ENCODE data around the gene PCGF3.

Gene PCGF3

GRCh38 chr4:684623-685327 lies 20.9 kb upstream of the PCGF3 start:
- ATAC-seq = no peak
- TF ChIP-seq GLIS3 (CRISPR knock-in tag; IDR thresholded peaks at IDR 0.05) (no peak), ZFP3 (CRISPR knock-in tag; IDR thresholded peaks at IDR 0.05) (no peak), ZNF8 (CRISPR knock-in tag; IDR thresholded peaks at IDR 0.05) (no peak), ZC3H10 (CRISPR knock-in tag; IDR thresholded peaks at IDR 0.05) (no peak), TOX (CRISPR knock-in tag; IDR thresholded peaks at IDR 0.05; ENCODE audit: borderline replicate concordance) (no peak), RARB (CRISPR knock-in tag; IDR thresholded peaks at IDR 0.05) (no peak), CSDC2 (CRISPR knock-in tag; IDR thresholded peaks at IDR 0.05) (no peak), OSR1 (CRISPR knock-in tag; IDR thresholded peaks at IDR 0.05) (no peak), ISL1 (CRISPR knock-in tag; IDR thresholded peaks at IDR 0.05) (no peak)
- TF ChIP-seq, protein P1, sequence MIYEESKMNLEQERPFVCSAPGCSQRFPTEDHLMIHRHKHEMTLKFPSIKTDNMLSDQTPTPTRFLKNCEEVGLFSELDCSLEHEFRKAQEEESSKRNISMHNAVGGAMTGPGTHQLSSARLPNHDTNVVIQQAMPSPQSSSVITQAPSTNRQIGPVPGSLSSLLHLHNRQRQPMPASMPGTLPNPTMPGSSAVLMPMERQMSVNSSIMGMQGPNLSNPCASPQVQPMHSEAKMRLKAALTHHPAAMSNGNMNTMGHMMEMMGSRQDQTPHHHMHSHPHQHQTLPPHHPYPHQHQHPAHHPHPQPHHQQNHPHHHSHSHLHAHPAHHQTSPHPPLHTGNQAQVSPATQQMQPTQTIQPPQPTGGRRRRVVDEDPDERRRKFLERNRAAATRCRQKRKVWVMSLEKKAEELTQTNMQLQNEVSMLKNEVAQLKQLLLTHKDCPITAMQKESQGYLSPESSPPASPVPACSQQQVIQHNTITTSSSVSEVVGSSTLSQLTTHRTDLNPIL (CRISPR knock-in tag; IDR thresholded peaks at IDR 0.05; ENCODE audit: low read depth) = no peak

GRCh38 chr4:685679-686412 lies 19.8 kb upstream of the PCGF3 start:
- no peak for TF ChIP-seq SNAI2 (CRISPR knock-in tag; IDR thresholded peaks at IDR 0.05)
- TF ChIP-seq ZFP30 (CRISPR knock-in tag; IDR thresholded peaks at IDR 0.05) = no peak
- TF ChIP-seq PPARA (CRISPR knock-in tag; IDR thresholded peaks at IDR 0.05; ENCODE audit: borderline replicate concordance) = no peak
- TF ChIP-seq ESRRG (CRISPR knock-in tag; IDR thresholded peaks at IDR 0.05) = no peak
- TF ChIP-seq, protein P2, sequence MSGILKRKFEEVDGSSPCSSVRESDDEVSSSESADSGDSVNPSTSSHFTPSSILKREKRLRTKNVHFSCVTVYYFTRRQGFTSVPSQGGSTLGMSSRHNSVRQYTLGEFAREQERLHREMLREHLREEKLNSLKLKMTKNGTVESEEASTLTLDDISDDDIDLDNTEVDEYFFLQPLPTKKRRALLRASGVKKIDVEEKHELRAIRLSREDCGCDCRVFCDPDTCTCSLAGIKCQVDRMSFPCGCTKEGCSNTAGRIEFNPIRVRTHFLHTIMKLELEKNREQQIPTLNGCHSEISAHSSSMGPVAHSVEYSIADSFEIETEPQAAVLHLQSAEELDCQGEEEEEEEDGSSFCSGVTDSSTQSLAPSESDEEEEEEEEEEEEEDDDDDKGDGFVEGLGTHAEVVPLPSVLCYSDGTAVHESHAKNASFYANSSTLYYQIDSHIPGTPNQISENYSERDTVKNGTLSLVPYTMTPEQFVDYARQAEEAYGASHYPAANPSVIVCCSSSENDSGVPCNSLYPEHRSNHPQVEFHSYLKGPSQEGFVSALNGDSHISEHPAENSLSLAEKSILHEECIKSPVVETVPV (CRISPR knock-in tag; IDR thresholded peaks at IDR 0.05) = no peak
- no peak for TF ChIP-seq ZFP3 (CRISPR knock-in tag; IDR thresholded peaks at IDR 0.05)
- TF ChIP-seq CSDC2 (CRISPR knock-in tag; IDR thresholded peaks at IDR 0.05) = no peak
- no peak for TF ChIP-seq ZC3H10 (CRISPR knock-in tag; IDR thresholded peaks at IDR 0.05)
- no peak for TF ChIP-seq RARB (CRISPR knock-in tag; IDR thresholded peaks at IDR 0.05)
- no peak for TF ChIP-seq BACH2 (CRISPR knock-in tag; IDR thresholded peaks at IDR 0.05; ENCODE audit: borderline replicate concordance)
- TF ChIP-seq GLIS3 (CRISPR knock-in tag; IDR thresholded peaks at IDR 0.05) = no peak
- TF ChIP-seq PATZ1 (CRISPR knock-in tag; IDR thresholded peaks at IDR 0.05; ENCODE audit: borderline replicate concordance) = no peak
- TF ChIP-seq TOX (CRISPR knock-in tag; IDR thresholded peaks at IDR 0.05; ENCODE audit: borderline replicate concordance) = no peak
- TF ChIP-seq ISL1 (CRISPR knock-in tag; IDR thresholded peaks at IDR 0.05) = no peak
- TF ChIP-seq ZNF565 (CRISPR knock-in tag; conservative IDR thresholded peaks at IDR 0.05; ENCODE audit: low read depth) = no peak
- ATAC-seq = no peak

DNA sequence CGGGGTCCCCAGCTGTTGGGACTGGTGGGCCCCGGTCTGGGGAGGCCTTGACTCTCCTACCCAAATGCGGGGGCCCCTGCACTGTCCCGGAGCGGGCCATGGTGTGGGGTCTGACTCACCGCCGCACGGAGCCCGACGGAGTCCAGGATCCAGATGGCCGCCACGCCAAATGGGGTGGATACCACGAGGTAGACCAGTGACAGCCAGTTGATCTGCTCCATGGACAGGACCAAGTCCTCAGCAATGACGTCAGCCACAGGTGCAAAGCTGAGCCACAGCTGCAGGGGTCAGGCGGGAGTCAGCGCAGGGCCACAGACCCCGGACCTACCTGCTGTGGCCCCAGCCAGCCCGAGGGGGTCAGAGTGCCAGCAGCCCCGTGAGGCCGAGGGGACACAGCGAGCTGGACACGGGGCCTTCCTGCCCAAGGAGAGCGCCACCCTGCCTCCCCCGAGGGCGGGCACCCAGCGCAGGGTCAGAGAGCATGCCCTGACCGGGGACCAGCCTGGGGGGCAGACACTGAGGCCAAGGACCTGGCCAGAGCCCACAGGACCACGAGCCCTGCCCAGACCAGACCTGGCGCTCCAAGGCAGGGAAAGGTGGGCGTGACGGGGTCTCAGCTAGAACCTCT lies 19.1 kb upstream of the PCGF3 start:
- peak; percentile 0; the same call in 2 of the 3 replicates for ATAC-seq
- TF ChIP-seq ZNF8 (CRISPR knock-in tag; IDR thresholded peaks at IDR 0.05) = no peak
- no peak for TF ChIP-seq BACH2 (CRISPR knock-in tag; IDR thresholded peaks at IDR 0.05; ENCODE audit: borderline replicate concordance)
- no peak for TF ChIP-seq TCF4 (CRISPR knock-in tag; IDR thresholded peaks at IDR 0.05; ENCODE audit: borderline replicate concordance)
- no peak for TF ChIP-seq TSHZ2 (CRISPR knock-in tag; IDR thresholded peaks at IDR 0.05)
- no peak for TF ChIP-seq PATZ1 (CRISPR knock-in tag; IDR thresholded peaks at IDR 0.05; ENCODE audit: borderline replicate concordance)
- TF ChIP-seq, protein P1 (CRISPR knock-in tag; IDR thresholded peaks at IDR 0.05; ENCODE audit: low read depth) = no peak
- TF ChIP-seq RARB (CRISPR knock-in tag; IDR thresholded peaks at IDR 0.05) = no peak

Measured in SK-N-SH treated with all-trans-retinoic acid at 6 μM for 48 hours (cell line).